PC-3 (cell line): ENCODE results near the gene KRTAP10-7.
"Not testable (repeated sequence)": the region's sequence is repeated elsewhere in the genome, so short reads cannot be mapped to it uniquely, and the experiment has no call there.

Experiments
- CTCF ChIP-seq: fragments of 300-600 bp; sonication (generic); conservative IDR thresholded peaks from 2 replicates; pipeline ENCODE4 v1.5.1; 2017; ENCODE audit warnings: antibody characterized with exemption, low read depth, mild to moderate bottlenecking, low read length
- EZH2 ChIP-seq: fragments of 300-600 bp; sonication (generic); IDR thresholded peaks from one replicate; pipeline ENCODE4 v1.6.1; 2017; ENCODE audit warnings: antibody characterized with exemption, mild to moderate bottlenecking, low read length; ENCODE audit not compliant: unreplicated experiment
- EZH2phosphoT487 ChIP-seq: fragments of 300-600 bp; sonication (generic); IDR thresholded peaks from 2 replicates; pipeline ENCODE4 v1.6.1; 2018; ENCODE audit warnings: mild to moderate bottlenecking, antibody characterized with exemption, low read length, borderline replicate concordance

GRCh38 chr21:44638506-44639330, 38.3 kb downstream of the KRTAP10-7 start:
- TF ChIP-seq CTCF, EZH2phosphoT487, EZH2: not testable (repeated sequence)
